HG03520 (cell line): ENCODE results near the gene ANKRD44.

Experiments used
- ATAC-seq: cut with Tn5 transposase; IDR thresholded peaks from one replicate; pipeline ENCODE4 v1.9.1; 2021; ENCODE audit warnings: mild to moderate bottlenecking, moderate library complexity; ENCODE audit not compliant: unreplicated experiment

The ANKRD44 gene

DNA sequence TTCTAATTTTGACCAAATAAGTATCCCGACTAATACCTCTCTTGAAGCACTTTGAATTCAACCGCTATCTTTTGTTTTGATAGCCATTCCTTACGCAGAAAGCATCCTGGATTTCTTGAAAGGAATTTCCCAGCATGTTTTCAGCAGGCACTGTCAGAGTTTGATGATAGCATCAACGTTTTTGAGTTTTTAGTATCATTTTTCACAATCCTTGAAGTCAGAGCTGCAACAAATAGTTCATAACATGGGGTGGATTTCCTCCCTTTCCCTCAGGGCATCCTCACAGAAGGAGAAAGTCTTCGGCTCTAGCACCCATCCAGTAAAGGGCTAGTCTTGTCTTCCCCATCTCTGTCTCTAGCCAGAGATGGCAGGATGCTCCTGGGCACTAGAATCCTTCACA is 46.2 kb downstream of the ANKRD44 start:
- no peak for ATAC-seq

DNA sequence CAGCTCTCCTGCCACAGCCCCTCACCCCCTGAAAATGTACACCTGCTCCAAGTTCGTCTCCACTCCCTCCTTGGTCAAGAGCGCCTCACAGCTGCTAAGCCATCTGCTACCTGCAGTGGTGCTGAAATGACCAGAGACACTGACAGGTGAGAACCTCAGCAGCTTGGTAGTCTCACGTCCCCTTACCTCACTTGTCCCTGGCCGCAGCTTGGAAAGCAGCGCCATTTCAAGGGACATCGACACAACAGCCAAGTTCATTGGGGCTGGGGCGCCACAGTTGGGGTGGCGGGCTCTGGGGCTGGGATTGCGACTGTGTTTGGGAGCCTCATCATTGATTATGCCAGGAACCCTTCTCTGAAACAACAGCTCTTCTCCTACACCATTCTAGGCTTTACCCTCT is 47.5 kb downstream of the ANKRD44 start:
- no peak for ATAC-seq

DNA sequence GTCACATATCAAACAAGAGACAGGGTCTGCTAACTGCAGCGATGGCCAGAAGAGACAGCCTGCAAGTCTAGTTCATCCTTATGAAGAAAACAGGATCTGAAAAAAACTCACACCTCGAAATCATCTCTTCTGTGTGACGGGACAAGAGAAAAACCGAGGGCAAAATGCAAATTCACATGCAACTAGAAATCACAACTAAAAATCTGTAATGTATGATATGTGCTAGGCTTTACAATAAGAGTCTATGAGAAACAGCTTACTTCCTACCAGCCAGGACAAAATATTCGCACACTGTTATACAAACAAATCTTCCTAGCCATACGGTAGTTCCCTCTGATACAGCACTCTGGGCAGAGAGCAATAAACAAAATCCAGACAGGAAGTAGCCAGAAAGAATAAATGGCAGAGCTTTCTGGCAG is 48.8 kb downstream of the ANKRD44 start:
- peak; percentile 61 for ATAC-seq

DNA sequence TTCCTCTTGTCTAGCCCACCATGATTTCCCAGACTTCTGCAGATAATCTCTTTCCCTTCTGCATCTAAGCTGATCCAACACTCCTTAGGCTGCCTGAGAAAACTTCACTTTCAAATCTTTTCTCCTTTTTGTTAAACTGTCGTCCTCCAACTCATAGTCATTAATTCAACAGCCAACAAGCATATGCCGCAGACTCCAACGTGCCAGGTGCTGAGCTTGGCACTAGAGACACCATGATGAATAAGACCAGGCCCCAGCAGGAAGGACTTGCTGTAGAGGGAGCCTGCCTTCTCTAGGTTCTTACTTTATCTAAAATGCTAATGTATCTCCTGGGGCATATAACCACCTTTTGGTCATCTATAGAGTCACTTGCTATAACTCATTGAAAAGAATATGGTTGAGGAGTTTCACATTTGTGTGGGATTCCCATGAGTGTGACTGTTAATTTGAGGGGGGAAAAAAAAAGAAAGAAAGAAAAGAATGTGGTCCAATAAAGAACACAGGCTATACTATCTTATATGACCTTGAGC is 51.0 kb downstream of the ANKRD44 start:
- ATAC-seq, result no peak

DNA sequence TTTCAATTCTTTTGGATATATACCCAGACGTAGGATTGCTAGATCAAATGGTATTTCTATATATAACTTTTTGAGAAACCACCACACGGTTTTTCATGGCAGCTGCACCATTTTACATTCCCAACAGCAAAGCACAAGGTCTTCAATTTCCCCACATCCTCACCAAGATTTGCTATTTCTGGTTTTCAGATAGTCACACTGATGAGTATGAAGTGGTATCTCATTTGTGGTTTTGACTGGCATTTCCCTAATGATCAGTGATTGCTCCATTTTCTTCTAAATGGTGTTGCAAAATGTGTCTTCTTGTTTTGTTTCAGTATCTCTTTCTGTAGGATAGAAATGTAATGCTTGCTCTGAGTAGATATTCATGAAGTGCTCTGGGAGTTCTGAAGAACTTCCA is 52.0 kb downstream of the ANKRD44 start:
- no peak for ATAC-seq

DNA sequence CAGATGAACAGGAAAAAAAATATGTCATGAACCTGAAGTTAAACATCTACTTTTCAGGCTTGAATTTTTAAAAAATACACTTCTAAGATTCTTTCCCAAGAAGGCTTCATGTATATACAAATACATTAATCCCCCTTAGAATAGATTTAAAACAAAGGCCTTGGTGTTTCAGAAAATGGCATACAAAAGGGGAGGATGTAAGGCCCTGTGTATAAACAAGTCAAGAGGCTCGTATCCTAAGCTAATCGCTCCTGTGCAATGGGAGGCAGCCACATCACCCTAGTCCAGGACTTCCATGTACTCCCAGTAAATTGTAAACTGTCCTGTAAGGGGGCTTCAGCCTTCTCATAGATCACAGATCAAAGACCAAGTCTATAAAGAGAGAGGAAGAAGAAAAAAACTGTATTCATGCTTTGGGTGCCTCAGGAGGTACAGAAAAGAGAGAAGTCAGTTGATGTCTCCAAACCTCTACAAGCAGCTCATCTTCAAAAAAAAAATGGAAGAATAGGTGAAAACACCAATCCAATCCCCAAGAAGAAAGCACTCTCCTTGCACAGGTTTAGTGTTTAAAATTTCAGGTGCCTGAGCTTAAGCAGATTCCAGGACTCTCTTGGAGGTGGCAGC is 53.9 kb downstream of the ANKRD44 start:
- no peak for ATAC-seq

DNA sequence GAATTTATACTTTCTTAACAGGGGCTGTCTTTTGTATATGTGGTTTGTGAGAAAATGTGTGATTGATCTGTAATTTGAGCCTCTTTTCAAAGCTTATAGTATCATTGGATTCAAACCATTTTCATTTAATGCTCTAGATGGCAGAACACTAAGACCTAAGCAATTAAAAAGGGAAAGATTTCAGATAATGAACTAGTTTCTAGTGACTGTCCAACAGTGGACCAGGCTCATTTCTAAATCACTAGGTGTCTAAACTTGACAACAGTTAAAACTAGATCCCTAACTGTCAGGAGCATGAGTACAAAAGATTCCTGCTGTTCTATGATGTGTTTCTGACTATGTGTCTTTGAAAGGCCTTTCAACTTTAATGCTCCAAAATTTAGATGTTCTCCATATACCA is 54.6 kb downstream of the ANKRD44 start:
- ATAC-seq, result no peak

DNA sequence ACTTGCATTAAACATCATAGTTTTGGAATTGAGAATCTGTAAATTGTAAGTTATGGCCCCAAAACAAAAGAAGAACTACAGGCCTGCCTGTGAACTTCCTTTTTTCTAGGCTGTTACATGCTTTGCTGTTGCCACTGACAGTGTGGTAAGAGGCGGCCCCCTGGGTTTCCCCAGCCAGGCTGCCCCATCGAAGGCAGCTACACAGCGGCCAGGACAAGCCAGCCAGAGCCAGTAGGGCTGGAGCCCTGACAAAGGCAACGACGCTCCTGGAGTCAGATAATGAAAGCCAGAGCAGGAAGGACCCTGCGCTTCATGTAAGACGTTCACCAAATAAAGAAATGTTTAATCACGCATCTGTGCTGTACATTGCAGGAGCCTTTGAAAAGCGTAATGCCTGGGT is 55.0 kb downstream of the ANKRD44 start:
- ATAC-seq, result peak; percentile 94

DNA sequence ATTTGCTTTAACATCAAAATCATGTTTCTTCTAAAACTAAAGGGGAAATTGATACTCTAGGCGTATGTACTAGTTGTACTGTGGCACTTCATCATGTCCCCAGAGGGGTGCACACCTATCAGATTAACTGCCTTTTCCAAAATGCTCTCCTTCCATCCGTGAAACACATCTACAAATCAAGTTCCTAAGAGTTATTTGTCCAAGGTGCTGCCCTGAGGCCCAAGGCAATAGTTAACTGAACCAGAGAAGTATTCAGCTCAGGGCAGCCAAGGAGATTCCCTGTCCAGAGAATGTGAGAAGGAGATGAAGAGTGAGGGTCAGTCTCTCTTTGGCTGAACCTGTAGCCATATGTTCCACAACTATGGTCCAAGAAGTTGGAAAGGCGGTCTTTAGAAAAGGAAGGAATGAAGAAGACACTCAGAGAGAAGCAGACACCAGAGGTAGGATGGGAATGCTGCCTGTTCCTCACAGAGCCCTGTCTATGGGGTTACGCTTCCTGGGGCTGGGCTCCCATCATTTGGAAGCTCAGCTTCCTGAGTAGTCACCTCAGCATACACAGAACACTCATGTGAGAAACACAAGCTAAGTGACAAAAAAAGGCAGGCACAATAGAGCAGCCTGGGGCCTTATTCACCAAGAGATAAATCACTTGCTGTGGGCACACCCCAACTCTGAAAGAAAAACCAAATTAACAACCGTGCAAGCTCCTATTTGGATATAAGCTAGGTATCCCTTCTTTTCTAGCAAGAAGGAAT is 55.6 kb downstream of the ANKRD44 start:
- ATAC-seq, result peak; percentile 22

DNA sequence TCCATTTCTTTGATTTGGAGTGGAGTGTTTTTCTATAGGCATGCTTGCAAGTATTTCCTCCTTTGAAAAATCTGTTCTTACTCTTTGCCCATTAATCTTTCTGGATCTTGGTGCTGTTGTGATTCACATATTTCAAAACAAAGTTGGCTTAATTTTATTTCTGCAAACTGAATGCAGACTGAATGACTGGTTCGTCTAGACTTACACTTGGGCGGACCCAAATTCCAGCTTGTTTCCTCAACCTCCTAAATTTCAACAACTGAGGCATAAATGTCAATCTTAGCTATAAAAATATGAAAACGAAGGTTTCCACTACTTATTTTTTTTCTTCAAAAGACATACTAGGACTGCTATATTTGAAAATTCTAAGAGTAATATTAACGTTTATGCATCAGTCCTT is 59.0 kb downstream of the ANKRD44 start:
- no peak for ATAC-seq

DNA sequence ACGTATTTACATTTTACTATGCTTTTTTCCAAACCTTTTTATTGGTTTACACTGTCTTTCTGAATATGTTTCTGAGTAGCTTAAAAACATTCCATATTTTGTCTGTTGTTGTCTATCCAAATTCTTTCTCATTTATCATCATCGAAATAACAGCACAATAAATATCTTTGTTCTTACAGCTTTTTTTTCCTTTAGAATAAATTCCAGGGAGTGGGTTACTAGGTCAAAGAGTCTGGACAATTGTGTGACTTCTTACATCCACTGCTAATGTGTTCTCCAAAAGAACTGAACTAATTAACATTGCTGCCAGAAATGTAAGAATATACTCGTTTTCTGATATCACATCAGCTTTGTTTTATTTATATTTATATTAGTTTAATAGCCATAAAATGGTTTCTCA is 59.4 kb downstream of the ANKRD44 start:
- no peak for ATAC-seq

DNA sequence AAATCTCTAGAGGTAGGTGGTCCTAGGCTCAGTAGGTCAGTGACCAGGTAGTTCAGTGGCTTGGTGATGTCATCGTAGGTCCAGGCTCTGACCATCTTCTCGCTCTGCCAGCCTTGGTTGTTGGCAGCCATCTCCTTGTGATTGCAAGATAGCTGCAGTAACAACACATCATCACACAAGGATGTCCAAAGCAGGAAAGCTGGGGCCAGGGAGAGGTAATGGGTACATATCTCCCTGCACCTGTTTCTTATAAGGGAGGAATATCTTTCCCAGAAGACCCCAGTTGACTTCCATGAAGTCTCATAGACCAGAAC is 60.5 kb downstream of the ANKRD44 start:
- ATAC-seq, result no peak

DNA sequence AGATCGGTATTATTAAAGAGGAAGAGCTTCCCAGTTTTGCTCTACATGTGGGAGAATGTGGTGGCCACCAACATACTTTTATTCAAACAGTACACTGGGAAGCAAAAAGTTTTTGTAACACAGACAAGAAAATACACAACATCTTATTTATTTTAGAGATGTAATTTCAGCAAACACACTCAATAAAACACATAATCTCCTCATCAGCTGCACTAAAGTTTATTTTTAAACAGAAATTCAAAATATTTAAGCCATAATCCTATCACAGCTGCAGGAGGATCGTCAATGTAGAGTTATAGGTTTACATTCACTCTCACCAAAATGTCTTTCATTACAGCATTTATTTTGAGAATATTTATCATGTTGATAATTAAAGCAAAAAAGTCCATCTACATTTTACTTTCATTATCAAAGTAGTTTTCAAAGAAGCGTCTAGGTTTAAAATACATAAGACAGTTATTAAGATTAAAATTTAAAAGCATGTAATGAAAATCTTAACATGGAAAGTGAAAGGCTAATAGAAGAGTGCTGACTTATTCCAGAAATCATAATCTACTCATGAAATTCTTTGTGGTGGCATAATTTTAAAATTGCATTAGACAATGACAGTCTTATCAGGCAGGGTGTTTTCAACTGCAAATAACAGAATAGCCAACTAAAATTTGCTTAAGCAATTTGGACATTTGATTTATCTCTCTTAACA is 61.0 kb downstream of the ANKRD44 start:
- no peak for ATAC-seq

DNA sequence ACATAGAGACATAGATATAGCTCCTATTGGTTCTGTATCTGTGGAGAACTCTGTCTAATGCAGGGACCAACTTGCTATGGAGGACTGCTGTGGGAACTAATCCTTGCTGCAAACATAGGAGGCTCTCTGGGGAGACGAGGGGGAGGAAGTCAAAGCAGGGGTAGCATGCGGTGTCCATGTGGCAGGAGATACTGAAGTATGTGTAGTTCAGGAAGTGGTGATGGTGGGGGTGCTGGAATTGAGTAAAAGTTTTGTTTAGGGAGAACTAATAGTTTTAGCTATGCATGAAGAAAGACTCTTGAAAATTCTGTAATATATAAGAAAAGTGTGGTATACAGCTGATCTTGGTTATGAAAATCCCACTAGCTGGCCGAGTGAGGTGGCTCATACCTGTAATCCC is 62.0 kb downstream of the ANKRD44 start:
- ATAC-seq, result no peak

DNA sequence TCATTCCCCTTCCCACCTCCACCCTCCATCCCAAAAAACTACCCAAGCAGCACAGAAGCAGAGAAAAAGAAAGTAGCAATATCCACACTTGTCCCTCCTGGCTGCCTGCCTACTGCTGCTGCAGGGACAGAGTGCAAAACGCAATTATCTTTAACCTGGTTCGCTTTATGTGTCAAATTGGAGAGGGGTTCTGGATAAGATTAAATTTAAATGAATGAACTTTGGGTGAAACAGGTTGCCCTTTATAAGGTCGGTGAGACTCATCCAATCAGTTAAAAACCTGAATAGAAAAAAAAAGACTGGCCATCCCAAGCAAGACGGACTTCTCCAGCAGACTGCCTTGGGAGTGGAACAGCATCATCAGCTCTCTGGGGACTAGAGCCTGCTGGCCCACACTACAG is 62.6 kb downstream of the ANKRD44 start:
- no peak for ATAC-seq

DNA sequence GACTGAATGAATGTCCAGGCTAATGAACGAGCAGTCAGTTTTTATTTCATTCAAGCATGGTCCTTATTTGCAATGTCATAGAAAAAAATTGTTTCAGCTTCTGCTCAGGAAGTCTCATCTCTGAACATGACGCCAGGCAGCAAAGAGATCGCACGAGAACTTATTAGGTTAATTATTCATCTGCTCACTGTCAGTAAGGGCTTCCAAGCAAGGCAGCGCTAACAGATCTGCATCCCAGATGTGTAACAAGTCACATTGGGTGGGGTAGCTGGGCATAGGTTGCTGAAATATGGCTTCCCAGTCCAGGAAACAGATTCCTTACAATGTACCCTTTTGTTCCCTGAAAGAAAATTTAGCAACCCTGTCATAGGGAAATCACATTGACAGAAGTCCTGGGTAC is 63.5 kb downstream of the ANKRD44 start:
- no peak for ATAC-seq

DNA sequence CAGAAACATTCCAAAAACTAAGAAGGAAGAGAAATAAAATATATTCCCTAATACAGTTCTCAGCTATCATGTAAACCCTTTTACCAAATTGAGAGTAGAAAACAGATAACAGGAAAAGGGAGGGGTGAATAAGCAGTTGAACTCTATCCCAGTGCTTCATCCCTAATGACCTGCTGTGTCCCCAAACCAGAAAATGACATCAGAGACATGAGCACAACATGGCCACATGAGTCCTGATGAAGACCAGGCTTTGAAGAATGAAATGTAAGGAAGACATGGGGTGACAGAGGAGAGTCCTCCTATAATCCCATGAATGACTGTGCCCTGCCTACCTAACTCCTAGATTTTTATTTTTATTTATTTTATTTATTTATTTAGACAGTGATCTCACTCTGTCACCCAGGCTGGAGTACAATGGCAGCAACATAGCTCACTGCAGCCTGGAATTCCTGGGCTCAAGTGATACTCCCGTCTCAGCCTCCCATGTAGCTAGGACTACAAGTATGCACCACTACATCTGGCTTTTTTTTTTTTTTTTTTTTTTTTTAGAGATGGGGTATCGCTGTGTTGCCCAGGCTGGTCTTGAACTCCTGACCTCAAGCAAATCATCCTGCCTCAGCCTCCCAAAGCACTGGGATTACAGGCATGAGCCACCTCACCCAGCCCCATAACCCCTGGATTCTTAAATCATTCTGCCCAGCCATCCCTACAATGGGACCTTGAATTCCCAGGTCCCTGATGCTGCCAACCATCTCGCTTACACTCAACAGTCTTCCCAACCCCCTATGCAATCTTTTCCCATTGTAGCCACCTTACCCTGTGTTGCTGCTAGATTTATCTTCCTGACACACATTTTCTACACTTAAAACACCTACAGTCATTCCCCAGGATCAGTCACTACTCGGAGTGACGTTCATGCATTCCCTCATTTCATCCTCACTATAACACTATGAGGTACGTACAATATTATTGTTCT is 64.5 kb downstream of the ANKRD44 start:
- ATAC-seq, result no peak

DNA sequence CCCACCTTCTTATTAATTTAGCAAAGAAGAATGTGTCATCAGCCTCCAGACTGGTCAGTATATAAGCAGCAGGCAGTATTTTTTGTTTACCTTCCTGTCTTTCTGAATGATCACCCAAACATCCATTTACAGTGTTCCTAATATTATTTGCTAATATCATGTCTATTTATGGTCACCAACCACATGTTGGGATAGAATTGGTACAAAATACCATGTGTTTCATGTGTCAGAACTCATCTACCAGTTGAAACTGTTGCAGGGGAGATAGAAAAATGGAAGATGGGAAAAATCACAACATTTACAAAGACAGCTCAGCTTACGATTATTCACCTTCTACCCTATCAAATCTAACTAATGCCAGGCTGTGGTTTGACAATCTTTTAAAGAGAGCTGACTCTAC is 66.2 kb downstream of the ANKRD44 start:
- no peak for ATAC-seq

DNA sequence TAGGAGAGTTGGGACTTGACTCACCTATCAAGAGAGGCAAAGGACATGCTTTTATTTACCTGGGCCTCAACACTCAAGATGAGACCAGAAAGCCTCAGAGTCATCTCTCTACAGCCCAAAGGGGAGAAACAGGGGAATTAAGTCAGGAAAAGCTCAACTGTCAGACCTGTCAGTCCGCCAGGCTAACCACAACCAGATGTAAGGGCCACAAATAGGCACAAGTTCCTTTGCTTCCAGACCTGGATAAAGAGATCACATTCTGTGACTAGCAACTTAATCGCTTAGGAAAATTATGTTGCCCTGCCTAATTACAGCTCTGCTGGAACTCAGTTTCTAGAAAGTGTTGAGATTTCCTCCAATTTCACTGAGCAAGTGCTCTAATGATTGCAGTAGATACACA is 67.9 kb downstream of the ANKRD44 start:
- no peak for ATAC-seq

DNA sequence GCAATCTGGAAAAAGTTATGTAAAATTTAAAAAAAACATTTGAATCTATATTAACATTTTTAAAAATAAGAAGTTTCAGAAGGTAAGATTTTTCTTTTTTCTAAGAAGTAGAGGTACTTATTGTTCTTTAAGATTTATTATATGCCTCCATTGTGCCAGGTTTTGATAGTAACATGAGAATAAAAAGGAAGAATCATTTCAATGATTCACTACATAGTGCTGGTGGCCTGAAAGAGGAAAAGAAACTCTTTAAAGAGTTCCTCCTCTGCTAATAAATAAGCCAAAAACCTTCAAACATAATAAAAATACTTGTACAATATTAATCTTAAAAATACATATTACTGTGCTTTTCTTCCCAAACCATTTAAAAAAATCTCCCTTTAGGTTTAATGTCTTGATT is 69.0 kb downstream of the ANKRD44 start:
- ATAC-seq, result no peak

DNA sequence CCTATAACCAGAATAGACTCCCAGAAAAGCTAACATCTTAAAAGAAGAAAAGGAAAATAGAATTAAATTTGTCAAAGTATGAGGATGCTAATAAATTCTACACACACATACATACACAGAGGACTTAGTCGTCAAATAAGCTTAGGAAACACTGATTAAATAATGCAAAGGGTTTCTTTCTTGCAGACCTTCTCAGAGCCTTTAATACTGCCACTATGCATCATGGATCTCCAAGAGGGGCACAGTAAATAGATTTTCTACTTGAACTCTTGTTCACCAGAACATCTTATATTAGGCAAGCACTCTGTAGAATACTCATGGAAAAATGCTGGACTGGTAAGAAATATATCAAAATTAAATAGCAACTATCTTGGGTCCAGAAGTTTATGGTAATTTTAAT is 69.4 kb downstream of the ANKRD44 start:
- ATAC-seq, result no peak
